Lower leg skin (tissue), 4 donors: ENCODE data around the gene SLIT3. TPM values are rescaled to one million over a fixed set of nuclear protein-coding genes. Genes with fewer than 3 reads are reported as not detected.

Experiments
- DNase-seq, 2 donors: peaks; one replicate each; pipeline ENCODE4 v3.0.0-alpha.2; 2019; ENCODE audit warnings: low spot score in 2 of 2
- H3K4me3 ChIP-seq: fragments of 200-600 bp; sonication (generic); 2 replicates; pipeline ENCODE4 v1.5.1; 2017; ENCODE audit warnings: mild to moderate bottlenecking, low read depth; ENCODE audit not compliant: poor library complexity, severe bottlenecking
- POLR2A ChIP-seq, 2 donors: fragments of 450-650 bp; IDR thresholded peaks; one replicate each; pipeline ENCODE4 v1.6.1; 2016 to 2017; ENCODE audit warnings: antibody characterized with exemption in 2 of 2, mild to moderate bottlenecking in 1 of 2, moderate library complexity in 1 of 2
- WGBS, 2 donors: methylation state at CpG; one replicate each; pipeline ENCODE4 v1.1.5; 2018; 5-methylcytosine and 5-hydroxymethylcytosine counted together
- intact Hi-C: fragments of 100-400 bp; cut with DNase I; formaldehyde crosslinking; loops from one replicate; pipeline ENCODE4 v1.15.0; 2023; ENCODE audit warnings: low total_unique reads
- total RNA-seq, 4 donors: library from RNA; depleted of rRNA; stranded (reverse); fragments of >200 nt; gene quantifications; one replicate each; pipeline ENCODE4 v1.1.0, GENCODE V29; 2016
- TF ChIP-seq, protein P1 (sequence below), 3 donors: fragments of 450-650 bp; IDR thresholded peaks; one replicate each; pipeline ENCODE4 v1.5.1; 2016; ENCODE audit warnings: antibody characterized with exemption in 3 of 3, mild to moderate bottlenecking in 3 of 3, moderate library complexity in 2 of 3

Gene SLIT3
- total RNA-seq, 4 donors from 2014 or later: 12.4 to 66.0 (median 22.8) TPM

DNA sequence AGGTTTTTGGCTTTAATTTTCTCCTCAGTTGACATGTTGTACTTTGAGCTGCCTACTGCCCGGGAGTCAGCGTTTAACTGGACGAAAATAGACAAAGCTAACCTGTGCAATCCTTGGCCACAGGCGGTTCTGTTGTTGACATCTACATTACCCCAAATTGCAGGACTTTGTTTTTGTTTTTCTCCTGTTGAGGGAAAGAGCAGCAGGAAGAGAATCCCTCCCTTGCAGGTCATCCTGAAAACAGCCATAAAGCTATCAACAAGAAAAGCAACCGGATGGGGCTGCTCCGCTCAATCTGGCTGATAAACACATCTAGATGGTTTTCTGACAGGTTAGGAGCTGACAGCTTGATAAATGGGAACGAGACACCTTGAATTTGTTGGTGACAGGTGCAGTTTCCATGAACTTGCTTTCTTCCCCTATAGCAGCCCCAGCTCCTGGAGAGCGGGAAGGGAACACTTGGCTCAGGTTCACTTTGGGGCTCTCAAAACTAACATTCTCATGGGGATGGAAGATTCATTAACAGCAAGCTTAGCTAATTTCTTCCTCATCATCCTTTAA lies 331.5 kb downstream of the SLIT3 start:
- intact Hi-C loops: no loop called here
- TF ChIP-seq, protein P1, sequence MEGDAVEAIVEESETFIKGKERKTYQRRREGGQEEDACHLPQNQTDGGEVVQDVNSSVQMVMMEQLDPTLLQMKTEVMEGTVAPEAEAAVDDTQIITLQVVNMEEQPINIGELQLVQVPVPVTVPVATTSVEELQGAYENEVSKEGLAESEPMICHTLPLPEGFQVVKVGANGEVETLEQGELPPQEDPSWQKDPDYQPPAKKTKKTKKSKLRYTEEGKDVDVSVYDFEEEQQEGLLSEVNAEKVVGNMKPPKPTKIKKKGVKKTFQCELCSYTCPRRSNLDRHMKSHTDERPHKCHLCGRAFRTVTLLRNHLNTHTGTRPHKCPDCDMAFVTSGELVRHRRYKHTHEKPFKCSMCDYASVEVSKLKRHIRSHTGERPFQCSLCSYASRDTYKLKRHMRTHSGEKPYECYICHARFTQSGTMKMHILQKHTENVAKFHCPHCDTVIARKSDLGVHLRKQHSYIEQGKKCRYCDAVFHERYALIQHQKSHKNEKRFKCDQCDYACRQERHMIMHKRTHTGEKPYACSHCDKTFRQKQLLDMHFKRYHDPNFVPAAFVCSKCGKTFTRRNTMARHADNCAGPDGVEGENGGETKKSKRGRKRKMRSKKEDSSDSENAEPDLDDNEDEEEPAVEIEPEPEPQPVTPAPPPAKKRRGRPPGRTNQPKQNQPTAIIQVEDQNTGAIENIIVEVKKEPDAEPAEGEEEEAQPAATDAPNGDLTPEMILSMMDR (IDR thresholded peaks at IDR 0.05): no peak
- TF ChIP-seq POLR2A (IDR thresholded peaks at IDR 0.05): no peak

DNA sequence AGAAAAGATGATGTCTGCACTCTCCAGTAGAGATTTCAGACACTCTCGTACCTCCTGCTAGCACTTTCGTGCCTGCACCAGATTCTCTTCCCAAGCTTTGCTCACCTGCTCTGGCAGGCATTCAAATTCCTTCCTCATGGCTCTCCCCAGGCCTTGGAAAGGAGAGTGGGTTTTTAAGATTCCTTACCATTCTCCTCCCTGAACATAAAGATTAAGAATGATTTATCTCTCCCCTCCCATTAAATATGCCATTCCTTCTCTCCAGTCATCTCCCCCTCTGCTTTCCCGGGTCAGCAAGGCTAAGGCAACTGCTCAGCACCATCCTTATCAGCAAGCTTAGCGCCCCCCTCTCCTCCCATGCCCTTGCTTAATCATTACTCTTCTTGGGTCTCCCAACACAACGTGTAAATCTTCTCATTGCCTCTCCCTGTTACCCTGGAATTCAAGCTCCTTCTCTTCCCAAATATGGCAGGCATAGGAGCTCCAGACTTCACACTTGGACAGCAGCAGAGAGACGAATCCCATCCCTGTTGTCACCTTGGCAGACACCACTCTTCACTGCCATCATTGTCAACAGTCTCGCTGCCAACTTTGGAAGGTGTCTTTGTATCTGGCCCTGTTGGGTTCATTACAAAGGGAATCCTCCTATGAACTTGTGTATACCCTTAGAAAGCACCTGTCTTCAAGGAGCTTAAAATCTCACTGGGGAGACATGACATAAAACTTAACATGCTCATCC lies 332.9 kb downstream of the SLIT3 start:
- no peak overlapping the region for H3K4me3 ChIP-seq
- intact Hi-C loops: no loop called here
- 65 to 75% methylated on average over 7 of the region's 7 CpGs for WGBS, 2 donors
- DNase-seq: peak in 1 of 2 donors; percentile 21
- no peak for TF ChIP-seq POLR2A (IDR thresholded peaks at IDR 0.05)
- TF ChIP-seq, protein P1 (IDR thresholded peaks at IDR 0.05): no peak

More for the DNA sequence above, 331.5 kb downstream of the SLIT3 start:
- H3K4me3 ChIP-seq: no peak overlapping the region
- WGBS, 2 donors: 64 to 65% methylated on average over 8 of the region's 8 CpGs
- DNase-seq: peak in 1 of 2 donors; percentile 75

DNA sequence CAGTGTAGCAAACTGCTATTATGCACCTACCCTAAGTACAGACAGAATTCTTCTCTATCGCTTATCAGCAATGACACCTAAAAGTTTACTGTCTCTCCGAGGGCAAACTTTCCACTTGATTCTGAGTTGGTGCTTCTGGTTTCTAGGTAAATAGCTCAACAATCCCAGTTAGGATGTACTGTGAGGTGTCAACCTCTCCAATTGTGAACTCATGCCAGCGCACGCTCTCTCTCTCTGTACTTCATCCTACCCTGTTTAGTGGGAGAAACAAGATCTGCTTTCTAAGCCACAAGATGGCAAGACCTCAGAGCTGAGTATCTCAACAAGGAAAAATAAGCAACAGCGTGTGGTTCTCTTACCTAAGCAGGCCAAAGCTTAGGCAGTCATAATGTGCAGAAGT lies 335.3 kb downstream of the SLIT3 start:
- DNase-seq: peak in 1 of 2 donors; percentile 17
- TF ChIP-seq POLR2A (IDR thresholded peaks at IDR 0.05): no peak
- TF ChIP-seq, protein P1 (IDR thresholded peaks at IDR 0.05): no peak
- intact Hi-C loops: no loop called here
- H3K4me3 ChIP-seq: no peak overlapping the region
- WGBS, 2 donors: 80 to 84% methylated on average over 5 of the region's 5 CpGs

DNA sequence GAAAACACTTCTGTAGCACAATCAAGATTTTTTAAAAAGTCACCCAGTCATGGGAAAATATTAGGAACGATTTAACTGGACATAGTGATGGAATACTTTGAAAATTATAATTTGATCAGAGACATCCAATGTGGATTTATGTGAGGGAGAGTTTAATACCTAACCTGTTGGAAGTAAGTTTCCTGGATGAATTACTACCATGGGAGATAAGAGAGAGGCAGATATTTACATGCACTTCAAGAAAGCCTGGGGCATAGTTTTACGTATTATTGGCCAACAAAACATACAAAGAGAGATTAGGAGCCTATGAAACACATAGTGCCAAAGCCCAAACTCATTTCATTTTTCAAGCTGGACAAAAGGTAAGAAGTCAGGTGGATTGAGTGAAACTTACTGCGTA lies 336.8 kb downstream of the SLIT3 start:
- intact Hi-C loops: no loop called here
- 60 to 65% methylated on average over 3 of the region's 3 CpGs for WGBS, 2 donors
- TF ChIP-seq, protein P1 (IDR thresholded peaks at IDR 0.05): no peak
- no peak for TF ChIP-seq POLR2A (IDR thresholded peaks at IDR 0.05)
- no peak for DNase-seq
- no peak overlapping the region for H3K4me3 ChIP-seq

DNA sequence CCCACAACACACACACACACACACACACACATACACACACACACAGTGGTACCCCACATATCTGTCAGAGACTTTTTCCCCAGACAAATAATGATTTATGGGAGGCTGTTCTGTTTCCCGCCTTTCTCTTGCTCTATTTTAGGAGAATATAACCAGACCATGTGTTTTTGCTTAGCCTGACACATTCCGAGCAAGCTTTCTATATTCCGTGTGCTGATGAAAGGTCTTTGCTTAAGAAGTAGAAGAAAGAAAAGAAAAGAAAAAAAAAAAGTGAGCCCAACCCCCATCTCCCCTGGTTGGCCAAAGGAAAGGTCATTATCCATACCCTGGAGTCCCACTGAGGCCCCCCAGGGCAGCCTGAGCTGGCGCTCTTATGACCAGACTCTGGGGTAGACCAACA lies 338.6 kb downstream of the SLIT3 start:
- 60 to 63% methylated on average over 4 of the region's 4 CpGs for WGBS, 2 donors
- intact Hi-C loops: no loop called here

More for the DNA sequence above, 338.6 kb downstream of the SLIT3 start:
- no peak overlapping the region for H3K4me3 ChIP-seq
- DNase-seq: no peak
- TF ChIP-seq, protein P1 (IDR thresholded peaks at IDR 0.05): no peak
- no peak for TF ChIP-seq POLR2A (IDR thresholded peaks at IDR 0.05)
